PC-3 (cell line): ENCODE results near the gene ZFX.

Source experiments
- CTCF ChIP-seq: fragments of 300-600 bp; sonication (generic); conservative IDR thresholded peaks from 2 replicates; pipeline ENCODE4 v1.5.1; 2017; ENCODE audit warnings: antibody characterized with exemption, low read depth, mild to moderate bottlenecking, low read length
- EZH2 ChIP-seq: fragments of 300-600 bp; sonication (generic); IDR thresholded peaks from one replicate; pipeline ENCODE4 v1.6.1; 2017; ENCODE audit warnings: antibody characterized with exemption, mild to moderate bottlenecking, low read length; ENCODE audit not compliant: unreplicated experiment
- EZH2phosphoT487 ChIP-seq: fragments of 300-600 bp; sonication (generic); IDR thresholded peaks from 2 replicates; pipeline ENCODE4 v1.6.1; 2018; ENCODE audit warnings: mild to moderate bottlenecking, antibody characterized with exemption, low read length, borderline replicate concordance

DNA sequence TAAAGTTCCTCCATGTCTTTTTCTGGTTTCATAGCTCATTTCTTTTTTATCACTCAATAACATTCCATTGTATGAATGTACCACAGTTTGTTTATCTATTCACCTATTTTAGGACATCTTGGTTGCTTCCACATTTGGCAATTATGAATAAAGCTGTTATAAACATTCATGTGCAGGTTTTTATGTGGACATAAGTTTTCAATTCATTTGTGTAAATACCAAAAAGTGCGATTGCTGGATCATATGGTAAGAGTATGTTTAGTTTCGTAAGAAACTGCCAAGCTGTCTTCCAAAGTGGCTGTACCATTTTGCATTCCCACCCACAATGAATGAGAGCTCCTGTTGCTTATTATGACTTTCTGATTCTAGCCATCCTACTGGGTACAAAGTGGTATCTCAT, 36.3 kb upstream of the ZFX start:
- TF ChIP-seq CTCF (no peak), EZH2phosphoT487 (no peak), EZH2 (no peak)
